ENCODE results near the gene PHLPP1. TPM values are rescaled to one million over a fixed set of nuclear protein-coding genes. Genes with fewer than 3 reads are reported as not detected.

PHLPP1 gene
- total RNA-seq, 1 donor from 2014 or later, result 14.5 TPM

- DNase-seq (ENCODE audit: extremely low read depth, low read depth, low spot score), result no peak
Observed at GRCh38 chr18:62996566-62996965, 281.2 kb downstream of the PHLPP1 start.

- no peak for DNase-seq (ENCODE audit: extremely low read depth, low read depth, low spot score)
Observed at GRCh38 chr18:62997076-62997475, 281.7 kb downstream of the PHLPP1 start.

GRCh38 chr18:62998443-62998842, 283.1 kb downstream of the PHLPP1 start:
- no peak for DNase-seq (ENCODE audit: extremely low read depth, low read depth, low spot score)

GRCh38 chr18:62999392-62999791, 284.1 kb downstream of the PHLPP1 start:
- peak; percentile 23 for DNase-seq (ENCODE audit: extremely low read depth, low read depth, low spot score)

- DNase-seq (ENCODE audit: extremely low read depth, low read depth, low spot score), result no peak
Observed at GRCh38 chr18:62999921-63000320, 284.6 kb downstream of the PHLPP1 start.

- no peak for DNase-seq (ENCODE audit: extremely low read depth, low read depth, low spot score)
Observed at GRCh38 chr18:63000839-63001238, 285.5 kb downstream of the PHLPP1 start.

- DNase-seq (ENCODE audit: extremely low read depth, low read depth, low spot score), result no peak
Observed at GRCh38 chr18:63001861-63002260, 286.5 kb downstream of the PHLPP1 start.

- DNase-seq (ENCODE audit: extremely low read depth, low read depth, low spot score), result no peak
Observed at GRCh38 chr18:63002305-63002704, 287.0 kb downstream of the PHLPP1 start.

GRCh38 chr18:63002803-63003445, 287.6 kb downstream of the PHLPP1 start:
- DNase-seq (ENCODE audit: extremely low read depth, low read depth, low spot score), result no peak

- DNase-seq (ENCODE audit: extremely low read depth, low read depth, low spot score), result no peak
Observed at GRCh38 chr18:63003899-63004298, 288.6 kb downstream of the PHLPP1 start.

GRCh38 chr18:63004466-63005089, 289.2 kb downstream of the PHLPP1 start:
- DNase-seq (ENCODE audit: extremely low read depth, low read depth, low spot score), result no peak

GRCh38 chr18:63005306-63005705, 290.0 kb downstream of the PHLPP1 start:
- no peak for DNase-seq (ENCODE audit: extremely low read depth, low read depth, low spot score)

GRCh38 chr18:63007231-63007630, 291.9 kb downstream of the PHLPP1 start:
- DNase-seq (ENCODE audit: extremely low read depth, low read depth, low spot score), result no peak

- DNase-seq (ENCODE audit: extremely low read depth, low read depth, low spot score), result peak; percentile 22
Observed at GRCh38 chr18:63016270-63016669, 300.9 kb downstream of the PHLPP1 start.

- DNase-seq (ENCODE audit: extremely low read depth, low read depth, low spot score), result no peak
Observed at GRCh38 chr18:63017076-63017475, 301.7 kb downstream of the PHLPP1 start.

- no peak for DNase-seq (ENCODE audit: extremely low read depth, low read depth, low spot score)
Observed at GRCh38 chr18:63017977-63018376, 302.6 kb downstream of the PHLPP1 start.

- no peak for DNase-seq (ENCODE audit: extremely low read depth, low read depth, low spot score)
Observed at GRCh38 chr18:63022429-63023022, 307.2 kb downstream of the PHLPP1 start.

- DNase-seq (ENCODE audit: extremely low read depth, low read depth, low spot score), result no peak
Observed at GRCh38 chr18:63025251-63026090, 310.1 kb downstream of the PHLPP1 start.

- DNase-seq (ENCODE audit: extremely low read depth, low read depth, low spot score), result no peak
Observed at GRCh38 chr18:63028380-63028779, 313.0 kb downstream of the PHLPP1 start.
